H9 (cell line): ENCODE measurements around the gene KLHL34. TPM values are rescaled to one million over a fixed set of nuclear protein-coding genes. Genes with fewer than 3 reads are reported as not detected.

Source experiments
- DNase-seq: peaks from one replicate; pipeline ENCODE4 v3.0.0-alpha.2; 2017
- H2AFZ ChIP-seq: one replicate; pipeline ENCODE4 v1.6.1; 2013; ENCODE audit warnings: mild to moderate bottlenecking, low read length, control low read depth, moderate library complexity
- H2AK5ac ChIP-seq: 2 replicates; pipeline ENCODE4 v1.6.1; 2013; ENCODE audit warnings: low read length, control low read depth, mixed read lengths; ENCODE audit not compliant: insufficient read length
- H2BK120ac ChIP-seq: one replicate; pipeline ENCODE4 v1.6.1; 2013; ENCODE audit warnings: low read depth, mild to moderate bottlenecking, low read length, control low read depth, inconsistent platforms; ENCODE audit not compliant: poor library complexity, severe bottlenecking
- H2BK12ac ChIP-seq: 2 replicates; pipeline ENCODE4 v1.6.1; 2013; ENCODE audit warnings: low read length, control low read depth, mixed read lengths, low read depth; ENCODE audit not compliant: insufficient read length
- H2BK15ac ChIP-seq: 2 replicates; pipeline ENCODE4 v1.6.1; 2013; ENCODE audit warnings: low read depth, low read length, control low read depth
- H2BK20ac ChIP-seq: one replicate; pipeline ENCODE4 v1.6.1; 2013; ENCODE audit warnings: low read depth, mild to moderate bottlenecking, low read length, control low read depth, inconsistent platforms; ENCODE audit not compliant: poor library complexity, severe bottlenecking
- H2BK5ac ChIP-seq: 2 replicates; pipeline ENCODE4 v1.6.1; 2013; ENCODE audit warnings: low read length, control low read depth, mixed read lengths; ENCODE audit not compliant: insufficient read length
- H3K14ac ChIP-seq: 2 replicates; pipeline ENCODE4 v1.6.1; 2013; ENCODE audit warnings: low read length, control low read depth; ENCODE audit not compliant: insufficient read depth
- H3K18ac ChIP-seq: 2 replicates; pipeline ENCODE4 v1.6.1; 2013; ENCODE audit warnings: low read depth, mild to moderate bottlenecking, mixed read lengths, low read length, control low read depth; ENCODE audit not compliant: insufficient read length
- H3K23ac ChIP-seq: 2 replicates; pipeline ENCODE4 v1.6.1; 2013; ENCODE audit warnings: low read length, control low read depth, mixed read lengths, low read depth; ENCODE audit not compliant: insufficient read length
- H3K23me2 ChIP-seq: 2 replicates; pipeline ENCODE4 v1.6.1; 2013; ENCODE audit warnings: low read depth, mild to moderate bottlenecking, mixed read lengths, low read length, control low read depth; ENCODE audit not compliant: insufficient read length, poor library complexity, severe bottlenecking
- H3K27ac ChIP-seq: 2 replicates; pipeline ENCODE4 v1.5.1; 2013; ENCODE audit warnings: low read length, control low read depth, mixed read lengths, low read depth; ENCODE audit not compliant: insufficient read length
- H3K27me3 ChIP-seq: 2 replicates; pipeline ENCODE4 v1.6.1; 2013; ENCODE audit warnings: low read length, control low read depth, inconsistent platforms; ENCODE audit not compliant: insufficient read depth
- H3K4ac ChIP-seq: 2 replicates; pipeline ENCODE4 v1.6.1; 2013; ENCODE audit warnings: low read depth, mild to moderate bottlenecking, control low read depth, inconsistent platforms, low read length, moderate library complexity
- H3K4me1 ChIP-seq: 2 replicates; pipeline ENCODE4 v1.6.1; 2013; ENCODE audit warnings: low read length, control low read depth, inconsistent platforms; ENCODE audit not compliant: insufficient read depth
- H3K4me2 ChIP-seq: 2 replicates; pipeline ENCODE4 v1.6.1; 2013; ENCODE audit warnings: low read length, control low read depth, mixed read lengths; ENCODE audit not compliant: insufficient read length, insufficient read depth
- H3K56ac ChIP-seq: 2 replicates; pipeline ENCODE4 v1.6.1; 2013; ENCODE audit warnings: low read depth, mild to moderate bottlenecking, mixed read lengths, low read length, control low read depth; ENCODE audit not compliant: insufficient read length
- H3K79me1 ChIP-seq: 2 replicates; pipeline ENCODE4 v1.6.1; 2013; ENCODE audit warnings: low read depth, mild to moderate bottlenecking, moderate library complexity, low read length, control low read depth, inconsistent platforms; ENCODE audit not compliant: insufficient read depth, poor library complexity, severe bottlenecking
- H3K79me2 ChIP-seq: 2 replicates; pipeline ENCODE4 v1.6.1; 2013; ENCODE audit warnings: low read length, control low read depth, inconsistent platforms; ENCODE audit not compliant: insufficient read depth
- H3K9ac ChIP-seq: 2 replicates; pipeline ENCODE4 v1.6.1; 2013; ENCODE audit warnings: low read length, control low read depth, mixed read lengths; ENCODE audit not compliant: insufficient read length; ENCODE audit errors: extremely low read depth
- H3K9me3 ChIP-seq: one replicate; pipeline ENCODE4 v1.6.1; 2013; ENCODE audit warnings: low read depth, low read length, inconsistent platforms; ENCODE audit not compliant: control insufficient read depth
- H3T11ph ChIP-seq: one replicate; pipeline ENCODE4 v1.6.1; 2013; ENCODE audit warnings: mild to moderate bottlenecking, low read length, control low read depth, inconsistent platforms
- H4K20me1 ChIP-seq: one replicate; pipeline ENCODE4 v1.6.1; 2013; ENCODE audit not compliant: control insufficient read depth, insufficient read length, insufficient read depth
- H4K5ac ChIP-seq: 2 replicates; pipeline ENCODE4 v1.6.1; 2013; ENCODE audit warnings: low read depth, mild to moderate bottlenecking, mixed read lengths, low read length, control low read depth; ENCODE audit not compliant: insufficient read length
- H4K8ac ChIP-seq: replicated peaks from 2 replicates; pipeline ENCODE4 v1.6.1; 2013; ENCODE audit warnings: low read length, control low read depth, mixed read lengths, low read depth; ENCODE audit not compliant: insufficient read length
- H4K91ac ChIP-seq: 2 replicates; pipeline ENCODE4 v1.6.1; 2013; ENCODE audit warnings: low read depth, mild to moderate bottlenecking, moderate library complexity, mixed read lengths, low read length, control low read depth; ENCODE audit not compliant: insufficient read length
- H3K27ac Mint-ChIP-seq, 3 experiments: 2 replicates in 2 of 3; 3 replicates in 1 of 3; pipeline ENCODE4 v1.8.0; 2020 to 2021; ENCODE audit warnings: mixed read lengths in 3 of 3, mild to moderate bottlenecking in 1 of 3, moderate library complexity in 1 of 3
- H3K27me3 Mint-ChIP-seq: 2 replicates; pipeline ENCODE4 v1.8.0; 2021; ENCODE audit warnings: low read depth, mild to moderate bottlenecking, moderate library complexity, mixed read lengths
- H3K36me3 Mint-ChIP-seq, 3 experiments: 2 replicates in 2 of 3; 3 replicates in 1 of 3; pipeline ENCODE4 v1.8.0; 2020 to 2021; ENCODE audit warnings: low read depth in 3 of 3, mixed read lengths in 3 of 3; ENCODE audit not compliant: insufficient read depth in 1 of 3
- H3K4me1 Mint-ChIP-seq, 2 experiments: 2 replicates each; pipeline ENCODE4 v1.8.0; 2020; ENCODE audit warnings: mixed read lengths in 2 of 2
- H3K4me3 Mint-ChIP-seq, 2 experiments: 2 replicates in 1 of 2; 3 replicates in 1 of 2; pipeline ENCODE4 v1.8.0; 2020 to 2021; ENCODE audit warnings: mild to moderate bottlenecking in 2 of 2, mixed read lengths in 2 of 2, moderate library complexity in 1 of 2
- H3K9me3 Mint-ChIP-seq, 2 experiments: 2 replicates in 1 of 2; 3 replicates in 1 of 2; pipeline ENCODE4 v1.8.0; 2020; ENCODE audit warnings: mild to moderate bottlenecking in 2 of 2, mixed read lengths in 2 of 2, moderate library complexity in 1 of 2
- WGBS: extraction: QIAGEN DNeasy Blood & Tissue Kit; methylation state at CpG from one replicate; pipeline ENCODE4 v1.1.7; 2013; ENCODE audit warnings: missing lambda C conversion rate, low lambda C conversion rate, mixed read lengths; ENCODE audit not compliant: insufficient read length; ENCODE audit errors: extremely low coverage; 5-methylcytosine and 5-hydroxymethylcytosine counted together
- total RNA-seq: library from RNA; stranded (reverse); gene quantifications from 2 replicates; pipeline ENCODE4 v1.2.1, GENCODE V29; 2021
- TF ChIP-seq, protein P1 (sequence below): fragments of 200-600 bp; sonication (generic); conservative IDR thresholded peaks from 3 replicates; pipeline ENCODE4 v1.8.0; 2021; ENCODE audit warnings: antibody characterized with exemption, mild to moderate bottlenecking

The KLHL34 gene
- total RNA-seq, 1 experiment from 2014 or later, result not detected

DNA sequence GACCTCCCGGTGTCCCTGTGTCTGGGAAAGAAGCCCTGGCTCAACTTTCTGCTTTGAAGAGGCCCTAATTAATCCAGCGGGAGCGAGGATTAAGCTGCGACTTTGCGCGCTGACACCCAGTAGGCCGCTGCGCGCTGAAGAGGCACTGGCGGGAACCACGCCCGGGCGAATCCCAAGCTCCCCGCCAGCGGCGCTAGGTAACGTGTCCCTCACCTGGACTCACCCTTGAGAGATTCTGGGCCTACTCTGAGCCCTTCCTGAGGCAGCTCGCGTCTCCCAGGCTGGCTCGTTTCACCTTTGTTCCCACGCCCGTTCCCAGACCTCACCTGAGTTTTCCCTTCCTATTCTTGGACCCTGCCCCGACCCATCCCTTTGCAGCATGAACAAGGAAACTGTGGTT lies 616 bp upstream of the KLHL34 start:
- Histone ChIP-seq H2AFZ (no peak overlapping the region), H3K56ac (no peak overlapping the region), H3K79me1 (no peaks in the 10 kb centered on the region), H3K79me2 (no peaks in the 10 kb centered on the region), H2BK12ac (no peak overlapping the region), H3K4me1 (no peaks in the 10 kb centered on the region), H3K23ac (no peak overlapping the region), H4K91ac (no peak overlapping the region), H2BK15ac (no peak overlapping the region), H2BK120ac (no peak overlapping the region), H3K23me2 (no peaks in the 10 kb centered on the region), H3K4ac (no peak overlapping the region), H2AK5ac (no peak overlapping the region), H4K8ac (no peak overlapping the region), H3K18ac (no peak overlapping the region), H3K9me3 (peaks cover 12% of the 10 kb centered on the region), H3K14ac (no peak overlapping the region), H3K9ac (no peak overlapping the region), H3T11ph (no peak overlapping the region), H4K20me1 (no peaks in the 10 kb centered on the region), H3K4me2 (no peak overlapping the region), H4K5ac (no peak overlapping the region), H3K27me3 (no peaks in the 10 kb centered on the region), H3K27ac (no peak overlapping the region), H2BK5ac (no peak overlapping the region), H2BK20ac (no peak overlapping the region)
- Mint-ChIP-seq H3K27ac (peak overlapping the region in 1 of 3 experiments; percentile 82; a peak in 2 of 7 replicates), H3K9me3 (peaks cover 3 to 25% of the 10 kb centered on the region in 2 experiments; a peak in 4 of 5 replicates), H3K36me3 (peaks cover 0 to 3% (median 2%) of the 10 kb centered on the region in 3 experiments; a peak in 3 of 7 replicates), H3K4me3 (no peak overlapping the region), H3K4me1 (peaks cover 0 to 3% of the 10 kb centered on the region in 2 experiments; a peak in 1 of 4 replicates), H3K27me3 (no peaks in the 10 kb centered on the region; the same call in 1 of the 2 replicates)
- no peak for DNase-seq
- TF ChIP-seq, protein P1, sequence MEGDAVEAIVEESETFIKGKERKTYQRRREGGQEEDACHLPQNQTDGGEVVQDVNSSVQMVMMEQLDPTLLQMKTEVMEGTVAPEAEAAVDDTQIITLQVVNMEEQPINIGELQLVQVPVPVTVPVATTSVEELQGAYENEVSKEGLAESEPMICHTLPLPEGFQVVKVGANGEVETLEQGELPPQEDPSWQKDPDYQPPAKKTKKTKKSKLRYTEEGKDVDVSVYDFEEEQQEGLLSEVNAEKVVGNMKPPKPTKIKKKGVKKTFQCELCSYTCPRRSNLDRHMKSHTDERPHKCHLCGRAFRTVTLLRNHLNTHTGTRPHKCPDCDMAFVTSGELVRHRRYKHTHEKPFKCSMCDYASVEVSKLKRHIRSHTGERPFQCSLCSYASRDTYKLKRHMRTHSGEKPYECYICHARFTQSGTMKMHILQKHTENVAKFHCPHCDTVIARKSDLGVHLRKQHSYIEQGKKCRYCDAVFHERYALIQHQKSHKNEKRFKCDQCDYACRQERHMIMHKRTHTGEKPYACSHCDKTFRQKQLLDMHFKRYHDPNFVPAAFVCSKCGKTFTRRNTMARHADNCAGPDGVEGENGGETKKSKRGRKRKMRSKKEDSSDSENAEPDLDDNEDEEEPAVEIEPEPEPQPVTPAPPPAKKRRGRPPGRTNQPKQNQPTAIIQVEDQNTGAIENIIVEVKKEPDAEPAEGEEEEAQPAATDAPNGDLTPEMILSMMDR, result no peak
- no CpG with 5 or more reads among the region's 23 CpGs for WGBS
